Peyer's patch (tissue), 4 donors: Measurements from ENCODE around the gene ZNF664. TPM values are rescaled to one million over a fixed set of nuclear protein-coding genes. Genes with fewer than 3 reads are reported as not detected.

Experiments
- DNase-seq, 3 donors: peaks; one replicate each; pipeline ENCODE4 v3.0.0-alpha.2; 2017 to 2019
- H3K27ac ChIP-seq, 4 donors: fragments of 200-600 bp; sonication (generic); one replicate each; pipeline ENCODE4 v1.5.1; 2016 to 2019
- H3K27me3 ChIP-seq, 2 donors: fragments of 200-600 bp; sonication (generic); one replicate each; pipeline ENCODE4 v1.5.1; 2019
- H3K36me3 ChIP-seq, 3 donors: fragments of 200-600 bp; sonication (generic); one replicate each; pipeline ENCODE4 v1.5.1; 2016 to 2019
- H3K4me1 ChIP-seq, 4 donors: fragments of 200-600 bp; sonication (generic); one replicate each; pipeline ENCODE4 v1.5.1; 2016 to 2019
- H3K4me3 ChIP-seq, 4 donors: fragments of 200-600 bp; sonication (generic); 1 replicate in 3 of 4; 2 replicates in 1 of 4; pipeline ENCODE4 v1.5.1; 2016 to 2019; ENCODE audit warnings: mild to moderate bottlenecking in 1 of 4
- H3K9me3 ChIP-seq, 4 donors: fragments of 200-600 bp; sonication (generic); one replicate each; pipeline ENCODE4 v1.5.1; 2016 to 2019; ENCODE audit warnings: mild to moderate bottlenecking in 1 of 4
- CTCF ChIP-seq, 6 experiments: fragments of 450-650 bp in 4 of 6; fragments of 200-600 bp in 2 of 6; sonication (generic) in 1 of 6; IDR thresholded peaks; one replicate each; pipeline ENCODE4 v1.5.1; 2017 to 2019; ENCODE audit warnings: antibody characterized with exemption in 6 of 6, mild to moderate bottlenecking in 3 of 6, moderate library complexity in 1 of 6
- POLR2A ChIP-seq, 2 donors: fragments of 450-650 bp; IDR thresholded peaks; one replicate each; pipeline ENCODE4 v1.5.1; 2017; ENCODE audit warnings: antibody characterized with exemption in 2 of 2, mild to moderate bottlenecking in 2 of 2, moderate library complexity in 2 of 2
- total RNA-seq, 4 donors: library from RNA; depleted of rRNA; stranded (reverse); fragments of >200 nt; gene quantifications; one replicate each; pipeline ENCODE4 v1.1.0, GENCODE V29; 2016

Gene ZNF664
- total RNA-seq, 4 donors from 2014 or later, result 75.9 to 160 (median 114) TPM

GRCh38 chr12:124006085-124006845, 33.2 kb downstream of the ZNF664 start:
- TF ChIP-seq POLR2A (IDR thresholded peaks at IDR 0.05) (no peak), CTCF (IDR thresholded peaks at IDR 0.05) (no peak)
- Histone ChIP-seq H3K4me1 (peaks cover 0 to 3% (median 0%) of the 10 kb centered on the region in 4 donors), H3K27ac (peak overlapping the region in 1 of 4 donors; percentile 14), H3K4me3 (no peak overlapping the region), H3K36me3 (peaks cover 0 to 53% (median 0%) of the 10 kb centered on the region in 3 donors), H3K9me3 (no peaks in the 10 kb centered on the region), H3K27me3 (no peaks in the 10 kb centered on the region)
- peak in 1 of 3 donors; percentile 53 for DNase-seq

- H3K4me1 ChIP-seq, result peaks cover 0 to 3% (median 0%) of the 10 kb centered on the region in 4 donors
- peaks cover 0 to 53% (median 0%) of the 10 kb centered on the region in 3 donors for H3K36me3 ChIP-seq
- H3K4me3 ChIP-seq, result no peak overlapping the region
- no peaks in the 10 kb centered on the region for H3K27me3 ChIP-seq
- TF ChIP-seq CTCF (IDR thresholded peaks at IDR 0.05), result no peak
- no peak for TF ChIP-seq POLR2A (IDR thresholded peaks at IDR 0.05)
- no peaks in the 10 kb centered on the region for H3K9me3 ChIP-seq
- DNase-seq, result no peak
- peak overlapping the region in 1 of 4 donors; percentile 14 for H3K27ac ChIP-seq
Observed at GRCh38 chr12:124006846-124007713, 34.1 kb downstream of the ZNF664 start.

GRCh38 chr12:124007826-124008570, 35.0 kb downstream of the ZNF664 start:
- Histone ChIP-seq H3K4me1 (peaks cover 0 to 3% (median 0%) of the 10 kb centered on the region in 4 donors), H3K36me3 (peaks cover 0 to 57% (median 0%) of the 10 kb centered on the region in 3 donors), H3K27ac (no peak overlapping the region), H3K4me3 (no peak overlapping the region), H3K27me3 (no peaks in the 10 kb centered on the region), H3K9me3 (no peaks in the 10 kb centered on the region)
- TF ChIP-seq POLR2A (IDR thresholded peaks at IDR 0.05) (no peak), CTCF (IDR thresholded peaks at IDR 0.05) (no peak)
- no peak for DNase-seq

- peaks cover 0 to 61% (median 0%) of the 10 kb centered on the region in 3 donors for H3K36me3 ChIP-seq
- TF ChIP-seq POLR2A (IDR thresholded peaks at IDR 0.05), result no peak
- TF ChIP-seq CTCF (IDR thresholded peaks at IDR 0.05), result no peak
- no peak overlapping the region for H3K27ac ChIP-seq
- DNase-seq, result no peak
- H3K4me1 ChIP-seq, result peaks cover 0 to 3% (median 0%) of the 10 kb centered on the region in 4 donors
- no peaks in the 10 kb centered on the region for H3K9me3 ChIP-seq
- no peaks in the 10 kb centered on the region for H3K27me3 ChIP-seq
- H3K4me3 ChIP-seq, result no peak overlapping the region
Observed at GRCh38 chr12:124008595-124008994, 35.6 kb downstream of the ZNF664 start.

- TF ChIP-seq POLR2A (IDR thresholded peaks at IDR 0.05), result no peak
- TF ChIP-seq CTCF (IDR thresholded peaks at IDR 0.05), result no peak
- peaks cover 0 to 3% (median 0%) of the 10 kb centered on the region in 4 donors for H3K4me1 ChIP-seq
- DNase-seq, result no peak
- H3K27me3 ChIP-seq, result no peaks in the 10 kb centered on the region
- H3K4me3 ChIP-seq, result no peak overlapping the region
- no peaks in the 10 kb centered on the region for H3K9me3 ChIP-seq
- H3K36me3 ChIP-seq, result peaks cover 0 to 49% (median 3%) of the 10 kb centered on the region in 3 donors
- H3K27ac ChIP-seq, result no peak overlapping the region
Observed at GRCh38 chr12:124009781-124010180, 36.8 kb downstream of the ZNF664 start.
